ENCODE results near the gene SYCE3.
A peak's percentile ranks its signal among the peaks of the same experiment; 100 is the strongest.

SYCE3 gene

DNA sequence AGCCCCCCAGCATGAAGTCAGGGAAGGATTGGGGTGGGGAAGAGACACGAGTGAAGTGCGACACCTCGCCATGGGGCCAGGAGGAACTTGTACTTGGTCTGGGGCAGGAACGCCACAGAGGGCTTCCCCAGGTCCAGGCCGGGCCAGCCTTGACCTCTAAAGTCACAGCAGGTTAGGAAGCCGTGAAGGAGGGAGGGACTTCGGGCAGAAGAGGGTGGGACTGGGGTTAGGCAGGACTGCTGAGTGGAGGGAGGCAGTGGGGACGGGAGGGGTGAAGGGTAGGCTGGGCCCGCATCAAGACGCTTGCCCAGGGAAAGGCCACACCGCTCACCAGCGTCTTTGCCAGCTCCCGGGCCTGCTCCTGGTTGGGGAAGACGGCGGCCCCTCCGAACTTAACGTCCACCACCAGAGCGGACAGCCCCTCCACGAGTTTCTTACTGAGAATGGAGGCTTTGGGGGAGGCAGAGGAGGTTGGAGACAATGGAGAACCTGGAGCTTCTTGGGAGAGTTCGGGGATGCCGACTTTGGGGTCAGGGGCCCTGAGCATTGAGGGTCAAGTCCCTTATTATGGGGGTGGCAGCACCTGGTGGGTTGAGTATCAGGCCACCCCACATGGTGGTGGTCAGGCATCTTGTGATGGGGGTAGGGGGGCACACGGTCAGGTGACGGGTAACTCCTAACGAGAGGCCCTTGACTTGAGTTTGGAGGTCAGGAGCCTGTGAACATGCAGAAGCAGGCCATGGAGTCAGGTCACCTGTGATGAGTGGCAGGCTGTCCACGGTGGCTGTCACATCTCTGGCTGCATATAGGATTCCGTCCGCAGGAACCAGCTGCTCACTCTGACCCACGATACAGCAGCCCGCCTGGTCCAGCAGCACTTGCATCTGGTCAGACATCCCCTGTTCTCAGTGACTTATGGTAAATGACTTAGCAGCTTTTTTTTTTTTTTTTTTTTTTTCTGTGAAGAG lies 35.6 kb downstream of the SYCE3 start:
- no peak for TF ChIP-seq EZH2 (optimal IDR thresholded peaks at IDR 0.05; ENCODE audit: low read depth, low read length)
- TF ChIP-seq, protein P1, sequence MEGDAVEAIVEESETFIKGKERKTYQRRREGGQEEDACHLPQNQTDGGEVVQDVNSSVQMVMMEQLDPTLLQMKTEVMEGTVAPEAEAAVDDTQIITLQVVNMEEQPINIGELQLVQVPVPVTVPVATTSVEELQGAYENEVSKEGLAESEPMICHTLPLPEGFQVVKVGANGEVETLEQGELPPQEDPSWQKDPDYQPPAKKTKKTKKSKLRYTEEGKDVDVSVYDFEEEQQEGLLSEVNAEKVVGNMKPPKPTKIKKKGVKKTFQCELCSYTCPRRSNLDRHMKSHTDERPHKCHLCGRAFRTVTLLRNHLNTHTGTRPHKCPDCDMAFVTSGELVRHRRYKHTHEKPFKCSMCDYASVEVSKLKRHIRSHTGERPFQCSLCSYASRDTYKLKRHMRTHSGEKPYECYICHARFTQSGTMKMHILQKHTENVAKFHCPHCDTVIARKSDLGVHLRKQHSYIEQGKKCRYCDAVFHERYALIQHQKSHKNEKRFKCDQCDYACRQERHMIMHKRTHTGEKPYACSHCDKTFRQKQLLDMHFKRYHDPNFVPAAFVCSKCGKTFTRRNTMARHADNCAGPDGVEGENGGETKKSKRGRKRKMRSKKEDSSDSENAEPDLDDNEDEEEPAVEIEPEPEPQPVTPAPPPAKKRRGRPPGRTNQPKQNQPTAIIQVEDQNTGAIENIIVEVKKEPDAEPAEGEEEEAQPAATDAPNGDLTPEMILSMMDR (IDR thresholded peaks at IDR 0.05; ENCODE audit: low read length) = no peak
- no peak for TF ChIP-seq EZH2phosphoT487 (IDR thresholded peaks at IDR 0.05; ENCODE audit: low read length)
- H3K27me3 ChIP-seq (replicated peaks; ENCODE audit: insufficient read depth, low read length) = peaks cover 9% of the 10 kb centered on the region; the same call in 1 of the 2 replicates
- H3K9ac ChIP-seq (ENCODE audit: low read length) = peak overlapping the region; percentile 92
- H4K20me1 ChIP-seq (ENCODE audit: insufficient read depth, low read length) = no peaks in the 10 kb centered on the region
- peaks cover 30% of the 10 kb centered on the region for H3K4me1 ChIP-seq (ENCODE audit: low read length)
- H2AFZ ChIP-seq (ENCODE audit: low read length) = peak overlapping the region; percentile 23; the same call in 1 of the 2 replicates
- H3K9me2 ChIP-seq (replicated peaks; ENCODE audit: insufficient read depth, low read length) = no peaks in the 10 kb centered on the region
- peak overlapping the region; percentile 91 for H3K4me2 ChIP-seq (ENCODE audit: low read depth, low read length)
- H3K36me3 ChIP-seq (replicated peaks; ENCODE audit: insufficient read depth, low read length) = no peaks in the 10 kb centered on the region
- peaks cover 35% of the 10 kb centered on the region for H3K79me2 ChIP-seq (ENCODE audit: low read length)
- no peak for DNase-seq
- H3F3A ChIP-seq (ENCODE audit: insufficient read depth, low read length) = peaks cover 26% of the 10 kb centered on the region
- no peaks in the 10 kb centered on the region for H3K9me3 ChIP-seq (replicated peaks; ENCODE audit: insufficient read depth, low read length)
- H3K27ac ChIP-seq (ENCODE audit: low read length) = peak overlapping the region; percentile 87
- peak overlapping the region; percentile 88 for H3K4me3 ChIP-seq (ENCODE audit: low read length)

DNA sequence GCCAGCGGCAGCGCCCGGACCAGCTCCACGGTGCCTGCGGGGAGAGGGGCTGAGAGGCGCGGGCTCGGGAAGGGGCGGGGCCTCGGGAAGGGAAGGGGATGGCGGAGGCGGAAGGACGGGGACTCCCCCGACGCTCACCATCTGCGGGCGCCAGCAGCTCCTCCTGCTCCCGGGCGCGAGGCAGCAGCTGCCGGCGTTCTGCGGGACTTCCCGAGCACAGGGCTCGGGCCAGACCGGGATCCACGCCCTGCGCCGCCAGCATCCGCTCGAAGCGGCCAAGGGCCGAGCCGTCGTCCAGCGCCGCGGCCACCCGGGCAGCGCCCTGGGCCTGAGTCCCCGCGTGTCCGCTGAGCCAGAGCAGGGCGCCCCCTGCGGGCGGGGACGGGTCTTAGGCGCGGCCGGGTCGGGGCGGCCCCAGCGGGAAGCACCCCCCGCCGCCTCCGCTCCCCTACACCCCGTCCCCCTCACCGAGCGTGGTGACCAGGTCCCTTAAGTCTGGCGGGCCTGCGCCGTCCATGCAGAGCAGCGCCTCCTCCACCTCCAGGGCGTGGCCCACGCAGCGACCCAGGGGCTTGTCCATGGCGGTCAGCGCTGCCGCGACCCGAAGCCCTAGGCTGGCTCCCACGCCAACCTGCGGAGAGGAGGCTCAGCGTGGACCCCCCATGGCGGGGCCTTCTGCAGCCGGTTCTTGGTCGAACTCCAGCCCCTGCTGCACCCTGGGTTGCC lies 36.4 kb downstream of the SYCE3 start:
- Histone ChIP-seq H3K9me2 (replicated peaks; ENCODE audit: insufficient read depth, low read length) (no peaks in the 10 kb centered on the region), H3K9ac (ENCODE audit: low read length) (peak overlapping the region; percentile 92), H2AFZ (ENCODE audit: low read length) (peak overlapping the region; percentile 23; the same call in 1 of the 2 replicates), H3K36me3 (replicated peaks; ENCODE audit: insufficient read depth, low read length) (no peaks in the 10 kb centered on the region), H3K27me3 (replicated peaks; ENCODE audit: insufficient read depth, low read length) (peaks cover 4% of the 10 kb centered on the region; the same call in 1 of the 2 replicates), H3K27ac (ENCODE audit: low read length) (peak overlapping the region; percentile 87), H3F3A (ENCODE audit: insufficient read depth, low read length) (peaks cover 26% of the 10 kb centered on the region), H4K20me1 (ENCODE audit: insufficient read depth, low read length) (no peaks in the 10 kb centered on the region), H3K4me2 (ENCODE audit: low read depth, low read length) (peak overlapping the region; percentile 91), H3K9me3 (replicated peaks; ENCODE audit: insufficient read depth, low read length) (no peaks in the 10 kb centered on the region), H3K4me1 (ENCODE audit: low read length) (peaks cover 26% of the 10 kb centered on the region), H3K79me2 (ENCODE audit: low read length) (peaks cover 36% of the 10 kb centered on the region), H3K4me3 (ENCODE audit: low read length) (peak overlapping the region; percentile 88)
- DNase-seq = peak; percentile 80
- no peak for TF ChIP-seq EZH2 (optimal IDR thresholded peaks at IDR 0.05; ENCODE audit: low read depth, low read length)
- TF ChIP-seq, protein P1 (IDR thresholded peaks at IDR 0.05; ENCODE audit: low read length) = peak; percentile 71

DNA sequence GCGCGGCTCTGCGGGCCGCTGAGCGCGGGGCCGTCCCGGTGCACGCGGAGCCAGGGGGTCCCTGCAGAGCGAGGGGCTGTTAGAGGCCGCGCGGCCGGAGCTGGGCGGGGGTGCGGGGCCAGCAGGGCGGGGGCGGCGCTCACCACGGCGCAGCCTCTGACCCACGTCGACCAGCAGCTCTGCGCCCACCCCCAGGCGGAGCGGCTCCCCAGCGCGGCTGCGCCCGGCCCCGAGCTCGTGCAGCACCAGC lies 36.9 kb downstream of the SYCE3 start:
- peak overlapping the region; percentile 87 for H3K27ac ChIP-seq (ENCODE audit: low read length)
- no peak for DNase-seq
- no peaks in the 10 kb centered on the region for H3K9me3 ChIP-seq (replicated peaks; ENCODE audit: insufficient read depth, low read length)
- TF ChIP-seq EZH2phosphoT487 (IDR thresholded peaks at IDR 0.05; ENCODE audit: low read length) (no peak), EZH2 (optimal IDR thresholded peaks at IDR 0.05; ENCODE audit: low read depth, low read length) (no peak)
- TF ChIP-seq, protein P1 (IDR thresholded peaks at IDR 0.05; ENCODE audit: low read length) = no peak
- H3K4me1 ChIP-seq (ENCODE audit: low read length) = peaks cover 23% of the 10 kb centered on the region
- peak overlapping the region; percentile 88 for H3K4me3 ChIP-seq (ENCODE audit: low read length)
- peak overlapping the region; percentile 92 for H3K9ac ChIP-seq (ENCODE audit: low read length)
- no peaks in the 10 kb centered on the region for H4K20me1 ChIP-seq (ENCODE audit: insufficient read depth, low read length)
- H2AFZ ChIP-seq (ENCODE audit: low read length) = peak overlapping the region; percentile 23; the same call in 1 of the 2 replicates
- H3K9me2 ChIP-seq (replicated peaks; ENCODE audit: insufficient read depth, low read length) = no peaks in the 10 kb centered on the region
- no peaks in the 10 kb centered on the region for H3K27me3 ChIP-seq (replicated peaks; ENCODE audit: insufficient read depth, low read length)
- no peaks in the 10 kb centered on the region for H3K36me3 ChIP-seq (replicated peaks; ENCODE audit: insufficient read depth, low read length)
- H3K4me2 ChIP-seq (ENCODE audit: low read depth, low read length) = peak overlapping the region; percentile 91; the same call in 1 of the 2 replicates
- H3F3A ChIP-seq (ENCODE audit: insufficient read depth, low read length) = peaks cover 26% of the 10 kb centered on the region
- peaks cover 39% of the 10 kb centered on the region for H3K79me2 ChIP-seq (ENCODE audit: low read length)

Measured in MM.1S (cell line).